ENCODE results near the gene UQCRH.

The UQCRH gene

GRCh38 chr1:46303038-46303871 lies at the start of gene UQCRH, which contains the start of gene LRRC41:
UQCRH (plus strand) TSS chr1:46303698; CDS start chr1:46303767, 69 bp downstream.
LRRC41 (minus strand) TSS chr1:46303616; CDS start chr1:46303322, 294 bp downstream.
- peak; percentile 85 to 91 for DNase-seq (ENCODE audit: low read depth in 1 of 2, low spot score in 1 of 2)

GRCh38 chr1:46254668-46255067 lies 48.8 kb upstream of the UQCRH start:
- no peak for DNase-seq (ENCODE audit: low read depth in 1 of 2, low spot score in 1 of 2)

DNA sequence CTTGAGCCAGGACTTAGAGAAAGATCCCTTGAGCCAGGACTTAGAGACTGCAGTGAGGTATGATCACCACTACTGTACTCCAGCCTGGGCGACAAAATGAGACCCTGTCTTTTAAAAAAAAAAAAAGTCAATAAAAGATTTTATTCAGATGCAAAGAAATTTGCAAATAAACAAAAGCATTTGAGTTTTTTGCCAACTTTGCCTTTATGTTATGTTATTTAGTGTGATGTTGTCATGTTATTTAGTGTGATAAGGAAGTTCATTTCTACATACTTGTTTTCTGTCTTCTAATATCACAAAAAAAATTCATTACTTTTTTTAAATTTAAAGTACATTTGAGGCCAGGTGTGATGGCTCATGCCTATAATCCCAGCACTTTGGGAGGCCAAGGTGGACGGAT lies 47.0 kb upstream of the UQCRH start:
- no peak for DNase-seq (ENCODE audit: low read depth in 1 of 2, low spot score in 1 of 2)

GRCh38 chr1:46262508-46262907 lies 41.0 kb upstream of the UQCRH start:
- no peak for DNase-seq (ENCODE audit: low read depth in 1 of 2, low spot score in 1 of 2)

DNA sequence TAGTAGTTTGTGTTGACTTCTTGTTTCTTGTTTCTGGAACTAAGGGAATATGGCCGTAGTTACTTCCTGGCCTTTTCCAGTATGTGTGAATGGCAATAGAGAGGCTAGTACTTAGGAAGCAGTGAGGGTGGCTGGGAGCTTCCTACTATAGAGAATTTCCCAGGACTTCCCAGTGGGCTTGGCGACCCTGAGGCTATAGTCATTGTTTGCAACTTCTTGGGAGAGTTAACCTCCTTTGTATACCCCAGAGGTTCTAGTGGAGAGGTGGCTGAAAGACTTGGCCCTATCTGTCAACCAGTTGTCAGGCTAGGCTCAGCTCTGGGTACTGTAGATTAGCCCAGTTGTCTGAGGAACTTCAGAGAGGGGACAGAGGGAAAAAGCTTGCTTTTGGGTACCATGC lies 40.4 kb upstream of the UQCRH start:
- DNase-seq (ENCODE audit: low read depth in 1 of 2, low spot score in 1 of 2), result no peak

GRCh38 chr1:46268578-46268977 lies 34.9 kb upstream of the UQCRH start:
- DNase-seq (ENCODE audit: low read depth in 1 of 2, low spot score in 1 of 2), result no peak

- DNase-seq (ENCODE audit: low read depth in 1 of 2, low spot score in 1 of 2), result no peak
Observed at GRCh38 chr1:46274225-46275029, 29.1 kb upstream of the UQCRH start.

GRCh38 chr1:46275030-46275337 lies 28.5 kb upstream of the UQCRH start:
- DNase-seq (ENCODE audit: low read depth in 1 of 2, low spot score in 1 of 2), result no peak

GRCh38 chr1:46277658-46278373 lies 25.7 kb upstream of the UQCRH start:
- no peak for DNase-seq (ENCODE audit: low read depth in 1 of 2, low spot score in 1 of 2)

- no peak for DNase-seq (ENCODE audit: low read depth in 1 of 2, low spot score in 1 of 2)
Observed at GRCh38 chr1:46278807-46279206, 24.7 kb upstream of the UQCRH start.

DNA sequence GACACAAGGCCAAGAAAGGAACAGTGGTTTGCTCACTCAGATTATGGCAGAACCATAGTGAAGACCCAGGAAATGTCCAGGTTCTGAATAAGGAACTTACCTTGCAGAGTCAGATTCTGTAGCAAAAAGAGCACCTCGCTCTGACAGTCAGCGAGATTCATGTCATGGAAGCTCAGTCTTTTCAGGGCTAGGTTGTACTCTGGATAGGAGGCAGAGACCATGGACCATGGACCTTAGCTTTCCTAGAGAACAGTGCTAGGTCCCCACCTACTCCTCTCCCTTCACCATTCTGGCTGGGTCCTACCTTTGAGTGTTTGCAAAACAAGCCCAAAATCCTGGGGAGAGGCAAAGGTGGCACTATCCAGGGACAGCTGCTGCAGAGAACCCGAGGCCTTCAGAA lies 23.4 kb upstream of the UQCRH start:
- no peak for DNase-seq (ENCODE audit: low read depth in 1 of 2, low spot score in 1 of 2)

GRCh38 chr1:46281021-46281420 lies 22.5 kb upstream of the UQCRH start:
- no peak for DNase-seq (ENCODE audit: low read depth in 1 of 2, low spot score in 1 of 2)

GRCh38 chr1:46284058-46284457 lies 19.4 kb upstream of the UQCRH start:
- no peak for DNase-seq (ENCODE audit: low read depth in 1 of 2, low spot score in 1 of 2)

DNA sequence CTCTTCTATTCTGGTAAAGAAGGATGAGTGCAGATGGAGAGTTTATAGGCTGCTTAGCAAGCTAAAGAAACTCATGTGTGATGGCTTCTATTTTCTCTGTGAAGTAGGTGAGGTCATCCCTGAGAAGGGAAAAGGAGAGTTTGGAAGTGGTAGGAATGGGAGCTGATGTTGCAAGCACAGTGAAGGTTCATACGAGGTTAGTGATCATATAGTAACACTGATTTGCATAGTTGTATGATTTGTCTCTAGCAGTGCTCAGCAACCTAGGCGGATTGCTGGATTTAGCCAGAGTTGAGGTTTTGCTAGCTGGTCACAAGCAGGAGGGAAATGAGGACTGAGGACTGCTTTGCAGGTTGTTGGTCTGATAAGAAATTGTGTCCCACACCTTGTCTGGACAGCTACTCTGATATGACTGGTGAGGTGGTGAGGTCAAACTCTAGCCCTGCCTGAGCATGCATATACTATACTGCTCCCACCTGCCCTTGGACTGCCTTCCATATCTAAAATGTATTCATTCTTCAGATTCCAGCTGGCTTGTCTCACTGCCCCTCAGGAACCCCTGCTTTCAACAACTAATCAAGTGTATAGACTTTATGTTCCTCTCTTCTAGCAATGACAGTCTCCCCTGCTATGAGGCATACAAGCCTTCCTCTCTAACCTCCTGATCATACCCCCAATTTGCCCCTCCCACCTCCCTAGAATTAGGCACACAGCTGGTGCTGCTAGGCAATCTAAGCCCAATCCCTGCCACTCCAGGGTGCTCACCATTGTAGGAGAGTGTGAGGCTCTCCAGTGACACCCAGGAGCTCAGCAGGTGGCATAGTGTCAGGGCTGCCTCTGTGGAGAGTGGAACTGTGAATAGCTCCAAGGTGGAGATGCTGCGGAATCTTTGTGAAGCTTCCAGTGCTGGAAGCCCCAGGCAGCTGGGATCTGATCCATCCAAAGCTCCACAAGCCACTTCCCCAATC lies 18.6 kb upstream of the UQCRH start:
- no peak for DNase-seq (ENCODE audit: low read depth in 1 of 2, low spot score in 1 of 2)

DNA sequence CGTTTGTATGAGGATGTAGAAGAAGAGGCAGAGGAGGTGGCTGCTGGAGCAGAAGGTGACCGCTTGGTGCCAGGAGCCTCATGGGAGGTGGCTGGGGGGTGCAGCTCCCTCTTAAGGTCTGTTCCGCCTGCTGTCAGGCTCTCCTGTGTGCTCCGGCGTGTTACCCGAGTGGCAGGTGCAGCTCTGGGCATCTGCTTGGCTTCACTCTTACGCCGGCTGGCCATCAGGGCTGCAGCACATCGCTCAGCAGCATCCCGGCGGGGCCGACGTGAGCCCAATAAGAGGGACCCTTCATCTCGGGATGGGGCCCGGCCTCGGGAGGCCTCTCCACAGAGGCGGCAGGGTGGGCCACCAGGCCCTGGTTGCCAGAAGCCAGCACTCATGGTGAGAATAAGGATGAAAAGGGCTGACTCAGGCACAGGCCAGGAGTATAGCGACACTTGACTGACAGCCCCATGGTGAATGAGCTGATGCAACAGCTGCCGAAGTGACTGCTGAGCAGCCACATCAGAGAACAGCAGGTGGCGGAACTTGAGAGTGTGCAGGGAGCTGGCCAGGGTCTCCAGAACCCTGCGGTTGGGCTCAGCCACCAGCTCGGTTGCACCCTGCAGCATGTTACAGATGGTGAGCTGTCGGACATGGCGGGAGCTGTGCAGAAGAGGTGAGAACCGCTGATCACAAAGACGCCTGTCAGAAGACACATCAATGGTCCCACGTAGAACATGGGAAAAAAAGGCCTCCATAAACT lies 17.6 kb upstream of the UQCRH start:
- no peak for DNase-seq (ENCODE audit: low read depth in 1 of 2, low spot score in 1 of 2)

DNA sequence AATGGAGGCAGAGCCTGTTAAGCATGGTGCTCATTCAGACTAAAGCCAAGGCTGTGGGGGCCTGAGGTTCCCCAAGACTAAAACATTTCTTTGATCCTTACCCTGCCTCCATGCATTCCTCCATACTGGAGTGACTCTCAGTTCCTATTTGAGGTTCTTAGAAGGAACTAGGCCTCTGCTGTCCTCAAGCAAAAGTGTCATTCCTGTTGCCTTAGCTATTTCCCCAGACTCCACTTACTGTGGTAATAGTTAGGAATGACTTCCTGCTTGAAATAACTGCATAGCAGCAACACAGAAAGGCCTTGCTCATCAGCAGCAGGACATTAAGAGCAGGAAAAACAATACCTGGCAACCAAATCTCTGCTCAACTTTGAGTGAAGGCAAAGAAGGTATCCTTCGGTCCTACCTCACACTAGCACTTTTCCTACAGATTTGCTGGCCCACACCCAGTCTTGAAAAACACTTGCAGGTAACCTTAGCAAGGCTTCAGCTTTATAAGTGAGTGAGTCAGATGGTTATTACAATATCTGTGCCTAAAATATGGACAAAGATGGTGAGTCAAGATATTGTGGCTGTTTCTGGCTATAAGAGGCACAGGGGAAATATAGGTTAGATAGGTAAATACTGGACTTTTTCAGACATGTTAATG lies 14.9 kb upstream of the UQCRH start:
- no peak for DNase-seq (ENCODE audit: low read depth in 1 of 2, low spot score in 1 of 2)

GRCh38 chr1:46289134-46289494 lies 14.4 kb upstream of the UQCRH start:
- DNase-seq (ENCODE audit: low read depth in 1 of 2, low spot score in 1 of 2), result no peak

GRCh38 chr1:46289976-46290375 lies 13.5 kb upstream of the UQCRH start:
- DNase-seq (ENCODE audit: low read depth in 1 of 2, low spot score in 1 of 2), result no peak

DNA sequence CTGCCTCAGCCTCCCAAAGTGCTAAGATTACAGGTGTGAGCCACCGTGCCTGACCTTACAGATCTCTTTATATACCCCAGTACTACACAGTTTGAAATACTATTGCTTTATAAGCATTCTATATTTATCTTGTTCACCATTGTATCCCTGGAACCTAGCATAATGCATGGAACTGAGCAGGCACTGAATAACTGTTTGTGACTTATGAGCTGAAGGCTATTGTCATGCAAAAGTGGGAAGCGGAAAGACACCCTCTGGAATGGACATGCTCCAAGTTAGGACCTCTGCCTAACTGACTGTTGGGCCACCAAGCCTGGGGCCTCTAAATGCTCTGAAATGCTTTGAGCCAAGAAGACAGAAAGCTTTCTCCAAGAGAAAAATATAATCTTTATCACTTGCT lies 8.2 kb upstream of the UQCRH start:
- DNase-seq (ENCODE audit: low read depth in 1 of 2, low spot score in 1 of 2), result no peak

- no peak for DNase-seq (ENCODE audit: low read depth in 1 of 2, low spot score in 1 of 2)
Observed at GRCh38 chr1:46298387-46298786, 5.1 kb upstream of the UQCRH start.

All from activated T-helper 1 cell treated with anti-CD3 and anti-CD28 coated beads, Interleukin-2, amount 50 U/mL, for 16 hours (primary cell).